ENCODE measurements around the gene NRIP2.

Gene NRIP2

GRCh38 chr12:2797721-2798418 is 37.0 kb downstream of the NRIP2 start:
- Histone ChIP-seq H3K4me3 (ENCODE audit: low read length) (no peak overlapping the region), H3K36me3 (ENCODE audit: control insufficient read depth, low read length) (peaks cover 71% of the 10 kb centered on the region), H3K4me1 (ENCODE audit: control insufficient read depth, low read length) (peaks cover 22% of the 10 kb centered on the region), H3K27me3 (ENCODE audit: control insufficient read depth, low read length) (no peaks in the 10 kb centered on the region), H3F3A (ENCODE audit: control insufficient read depth, insufficient read depth) (0 out of 2 replicates have a peak, but pooled peaks cover 4% of the 10 kb centered on the region), H3K27ac (ENCODE audit: low read depth, low read length) (no peak overlapping the region), H3K79me2 (ENCODE audit: control insufficient read depth, low read length) (peaks cover 50% of the 10 kb centered on the region), H4K20me1 (ENCODE audit: control insufficient read depth, insufficient read depth, low read depth, low read length) (peaks cover 31% of the 10 kb centered on the region), H3K9me3 (ENCODE audit: control insufficient read depth, insufficient read depth, low read length) (no peaks in the 10 kb centered on the region), H3K4me2 (ENCODE audit: low read length) (no peak overlapping the region), H3K9me2 (replicated peaks; ENCODE audit: control insufficient read depth, low read length) (no peaks in the 10 kb centered on the region)
- no peak for TF ChIP-seq EZH2phosphoT487 (IDR thresholded peaks at IDR 0.05; ENCODE audit: borderline replicate concordance, low read length)
- TF ChIP-seq, protein P1, sequence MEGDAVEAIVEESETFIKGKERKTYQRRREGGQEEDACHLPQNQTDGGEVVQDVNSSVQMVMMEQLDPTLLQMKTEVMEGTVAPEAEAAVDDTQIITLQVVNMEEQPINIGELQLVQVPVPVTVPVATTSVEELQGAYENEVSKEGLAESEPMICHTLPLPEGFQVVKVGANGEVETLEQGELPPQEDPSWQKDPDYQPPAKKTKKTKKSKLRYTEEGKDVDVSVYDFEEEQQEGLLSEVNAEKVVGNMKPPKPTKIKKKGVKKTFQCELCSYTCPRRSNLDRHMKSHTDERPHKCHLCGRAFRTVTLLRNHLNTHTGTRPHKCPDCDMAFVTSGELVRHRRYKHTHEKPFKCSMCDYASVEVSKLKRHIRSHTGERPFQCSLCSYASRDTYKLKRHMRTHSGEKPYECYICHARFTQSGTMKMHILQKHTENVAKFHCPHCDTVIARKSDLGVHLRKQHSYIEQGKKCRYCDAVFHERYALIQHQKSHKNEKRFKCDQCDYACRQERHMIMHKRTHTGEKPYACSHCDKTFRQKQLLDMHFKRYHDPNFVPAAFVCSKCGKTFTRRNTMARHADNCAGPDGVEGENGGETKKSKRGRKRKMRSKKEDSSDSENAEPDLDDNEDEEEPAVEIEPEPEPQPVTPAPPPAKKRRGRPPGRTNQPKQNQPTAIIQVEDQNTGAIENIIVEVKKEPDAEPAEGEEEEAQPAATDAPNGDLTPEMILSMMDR (IDR thresholded peaks at IDR 0.05; ENCODE audit: low read depth, low read length, poor library complexity, severe bottlenecking) = peak; percentile 8

DNA sequence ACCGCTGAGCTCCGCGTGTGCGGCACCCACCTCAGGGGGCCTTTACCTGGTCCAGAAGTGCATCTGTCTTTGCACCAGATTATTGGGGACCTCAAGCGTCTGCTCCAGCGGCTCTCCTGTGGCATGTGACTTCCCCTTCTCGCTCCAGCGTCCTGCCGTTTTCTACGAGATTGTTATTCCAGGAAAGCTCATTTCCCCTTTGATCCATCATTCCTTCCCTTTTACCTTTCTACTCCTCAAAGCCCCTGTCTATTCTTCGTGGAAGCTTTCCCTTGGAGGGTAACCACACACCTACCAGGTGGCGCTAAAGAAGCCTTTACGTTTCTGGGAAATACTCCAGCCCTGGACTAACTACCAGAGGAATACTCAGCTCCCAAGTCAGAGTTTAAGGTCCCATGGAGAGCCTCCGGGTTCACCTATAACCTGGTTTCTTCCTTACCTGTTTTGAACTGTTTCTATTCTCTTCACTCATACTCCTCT is 38.6 kb downstream of the NRIP2 start:
- no peaks in the 10 kb centered on the region for H3K9me3 ChIP-seq (ENCODE audit: control insufficient read depth, insufficient read depth, low read length)
- peak overlapping the region; percentile 95 for H3K4me3 ChIP-seq (ENCODE audit: low read length)
- H3K9me2 ChIP-seq (replicated peaks; ENCODE audit: control insufficient read depth, low read length) = no peaks in the 10 kb centered on the region
- peaks cover 31% of the 10 kb centered on the region for H4K20me1 ChIP-seq (ENCODE audit: control insufficient read depth, insufficient read depth, low read depth, low read length)
- H3K27ac ChIP-seq (ENCODE audit: low read depth, low read length) = no peak overlapping the region
- H3F3A ChIP-seq (ENCODE audit: control insufficient read depth, insufficient read depth) = peaks cover 4% of the 10 kb centered on the region; the same call in 1 of the 2 replicates
- peaks cover 50% of the 10 kb centered on the region for H3K79me2 ChIP-seq (ENCODE audit: control insufficient read depth, low read length)
- no peak for TF ChIP-seq EZH2phosphoT487 (IDR thresholded peaks at IDR 0.05; ENCODE audit: borderline replicate concordance, low read length)
- TF ChIP-seq, protein P1 (IDR thresholded peaks at IDR 0.05; ENCODE audit: low read depth, low read length, poor library complexity, severe bottlenecking) = peak; percentile 34
- H3K36me3 ChIP-seq (ENCODE audit: control insufficient read depth, low read length) = peaks cover 55% of the 10 kb centered on the region
- peak overlapping the region; percentile 93 for H3K4me2 ChIP-seq (ENCODE audit: low read length)
- peaks cover 22% of the 10 kb centered on the region for H3K4me1 ChIP-seq (ENCODE audit: control insufficient read depth, low read length)
- H3K27me3 ChIP-seq (ENCODE audit: control insufficient read depth, low read length) = no peaks in the 10 kb centered on the region

DNA sequence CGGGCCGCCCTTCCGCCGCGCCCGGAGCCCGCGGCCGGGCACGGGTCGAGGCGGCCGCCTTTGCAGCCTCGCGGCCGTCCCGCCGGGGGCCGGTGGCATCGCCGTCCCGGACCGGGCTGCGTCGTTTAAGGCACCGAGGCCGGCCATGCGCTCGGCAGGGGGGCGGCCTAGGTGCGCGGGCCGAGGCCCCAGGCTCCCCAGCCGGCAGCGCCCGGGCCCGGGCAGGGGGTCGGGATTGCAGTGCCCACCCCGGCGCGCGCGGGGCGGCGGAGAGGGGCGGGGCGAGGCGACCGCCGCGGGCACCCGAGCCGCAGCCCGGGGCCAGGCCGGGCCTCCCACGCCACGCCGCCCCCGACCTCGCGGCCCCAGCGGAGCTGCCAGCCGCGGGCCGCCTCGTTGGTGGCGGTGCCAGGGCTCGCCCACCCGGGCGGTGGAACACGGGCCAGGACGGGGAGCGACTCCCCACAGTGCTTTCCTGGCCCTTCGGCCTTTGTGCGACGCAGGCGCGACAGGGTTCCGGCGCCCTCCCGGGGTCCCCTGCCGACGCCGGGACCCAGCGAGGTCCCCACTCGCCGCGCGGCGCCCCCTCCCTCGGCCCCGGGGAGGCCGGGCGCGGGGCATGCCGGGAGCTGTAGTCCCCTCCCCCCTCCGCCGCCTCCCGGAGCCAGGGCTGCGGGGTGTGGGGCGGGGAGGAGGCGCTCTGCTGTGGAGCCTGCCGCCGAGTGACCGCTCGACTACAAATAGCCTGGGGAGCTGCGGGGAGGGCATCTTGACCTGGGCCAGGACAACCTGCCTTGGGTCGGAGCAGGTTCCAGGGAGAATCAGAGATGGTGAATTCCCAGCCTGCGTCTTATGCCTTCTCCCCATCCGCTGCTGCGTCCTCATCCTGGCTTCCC is 39.3 kb downstream of the NRIP2 start:
- Histone ChIP-seq H3K9me3 (ENCODE audit: control insufficient read depth, insufficient read depth, low read length) (no peaks in the 10 kb centered on the region), H3K27ac (ENCODE audit: low read depth, low read length) (no peak overlapping the region), H3K27me3 (ENCODE audit: control insufficient read depth, low read length) (no peaks in the 10 kb centered on the region), H4K20me1 (ENCODE audit: control insufficient read depth, insufficient read depth, low read depth, low read length) (peaks cover 31% of the 10 kb centered on the region), H3K79me2 (ENCODE audit: control insufficient read depth, low read length) (peaks cover 50% of the 10 kb centered on the region), H3K4me2 (ENCODE audit: low read length) (peak overlapping the region; percentile 93), H3K4me3 (ENCODE audit: low read length) (peak overlapping the region; percentile 95), H3K36me3 (ENCODE audit: control insufficient read depth, low read length) (peaks cover 48% of the 10 kb centered on the region), H3F3A (ENCODE audit: control insufficient read depth, insufficient read depth) (peaks cover 2% of the 10 kb centered on the region; the same call in 1 of the 2 replicates), H3K4me1 (ENCODE audit: control insufficient read depth, low read length) (peaks cover 22% of the 10 kb centered on the region), H3K9me2 (replicated peaks; ENCODE audit: control insufficient read depth, low read length) (no peaks in the 10 kb centered on the region)
- TF ChIP-seq, protein P1 (IDR thresholded peaks at IDR 0.05; ENCODE audit: low read depth, low read length, poor library complexity, severe bottlenecking) = no peak
